OCI-LY3 (cell line): ENCODE data around the gene LPCAT1.

Experiments
- H2AFZ ChIP-seq: fragments of 200-600, 300-600 bp; shearing (Covaris generic); 2 replicates; pipeline ENCODE4 v1.6.0; 2014; ENCODE audit warnings: antibody characterized with exemption, low read depth, low read length
- H3K27ac ChIP-seq: fragments of 200-600, 300-600 bp; sonication (generic); 2 replicates; pipeline ENCODE4 v1.5.1; 2014; ENCODE audit warnings: mild to moderate bottlenecking, low read length, moderate library complexity, mixed read lengths
- H3K27me3 ChIP-seq: fragments of 200-600, 300-600 bp; sonication (generic); 2 replicates; pipeline ENCODE4 v1.6.1; 2014; ENCODE audit warnings: low read depth, low read length, mixed read lengths
- H3K36me3 ChIP-seq: fragments of 200-600, 300-600 bp; sonication (generic); replicated peaks from 2 replicates; pipeline ENCODE3; 2014; ENCODE audit warnings: low read depth, low read length, mixed read lengths
- H3K4me1 ChIP-seq: fragments of 300-600, 200-600 bp; sonication (generic); 2 replicates; pipeline ENCODE4 v1.6.1; 2014; ENCODE audit warnings: low read length, mixed read lengths
- H3K4me2 ChIP-seq: fragments of 200-600, 300-600 bp; sonication (generic); 2 replicates; pipeline ENCODE4 v1.6.1; 2014; ENCODE audit warnings: low read length, mixed read lengths
- H3K4me3 ChIP-seq: fragments of 300-600, 200-600 bp; sonication (generic); 2 replicates; pipeline ENCODE4 v1.5.1; 2014; ENCODE audit warnings: antibody characterized with exemption, mild to moderate bottlenecking, low read length, moderate library complexity
- H3K79me2 ChIP-seq: fragments of 300-600, 200-600 bp; shearing (Covaris generic); 2 replicates; pipeline ENCODE4 v1.6.1; 2014; ENCODE audit warnings: mild to moderate bottlenecking, low read length, mixed read lengths
- H3K9ac ChIP-seq: fragments of 300-600, 200-600 bp; shearing (Covaris generic); 2 replicates; pipeline ENCODE4 v1.6.0; 2014; ENCODE audit warnings: mild to moderate bottlenecking, low read length, moderate library complexity
- H3K9me3 ChIP-seq: fragments of 200-600, 300-600 bp; shearing (Covaris generic); 2 replicates; pipeline ENCODE4 v1.6.1; 2014; ENCODE audit warnings: low read length, mixed read lengths; ENCODE audit not compliant: insufficient read depth
- H4K20me1 ChIP-seq: fragments of 200-600, 300-600 bp; sonication (generic); 2 replicates; pipeline ENCODE4 v1.6.1; 2016; ENCODE audit warnings: low read length, mixed read lengths; ENCODE audit not compliant: insufficient read depth
- CTCF ChIP-seq: fragments of 200-600, 300-600 bp; sonication (generic); IDR thresholded peaks from 2 replicates; pipeline ENCODE4 v1.5.1; 2014; ENCODE audit warnings: antibody characterized with exemption, low read length, low read depth
- EZH2phosphoT487 ChIP-seq: fragments of 200-600 bp; shearing (Covaris generic); IDR thresholded peaks from 2 replicates; pipeline ENCODE4 v1.6.1; 2018; ENCODE audit warnings: antibody characterized with exemption, mixed run types, low read depth

Gene LPCAT1

GRCh38 chr5:1443171-1443570 is 80.6 kb downstream of the LPCAT1 start:
- H3K36me3 ChIP-seq = no peaks in the 10 kb centered on the region
- TF ChIP-seq EZH2phosphoT487 = no peak
- TF ChIP-seq CTCF = no peak
- H3K4me3 ChIP-seq = no peak overlapping the region
- H3K27me3 ChIP-seq = no peaks in the 10 kb centered on the region
- H3K79me2 ChIP-seq = no peaks in the 10 kb centered on the region
- H3K9ac ChIP-seq = no peak overlapping the region
- H3K9me3 ChIP-seq = no peaks in the 10 kb centered on the region
- H3K27ac ChIP-seq = no peak overlapping the region
- no peaks in the 10 kb centered on the region for H4K20me1 ChIP-seq
- H3K4me1 ChIP-seq = no peaks in the 10 kb centered on the region
- H3K4me2 ChIP-seq = no peak overlapping the region
- no peak overlapping the region for H2AFZ ChIP-seq

GRCh38 chr5:1442222-1443145 is 81.3 kb downstream of the LPCAT1 start:
- Histone ChIP-seq H3K27ac (no peak overlapping the region), H3K9me3 (no peaks in the 10 kb centered on the region), H3K4me1 (no peaks in the 10 kb centered on the region), H3K4me2 (no peak overlapping the region), H3K79me2 (no peaks in the 10 kb centered on the region), H3K36me3 (no peaks in the 10 kb centered on the region), H2AFZ (no peak overlapping the region), H3K4me3 (no peak overlapping the region), H3K27me3 (no peaks in the 10 kb centered on the region), H3K9ac (no peak overlapping the region), H4K20me1 (no peaks in the 10 kb centered on the region)
- no peak for TF ChIP-seq EZH2phosphoT487
- TF ChIP-seq CTCF = no peak

- H4K20me1 ChIP-seq = no peaks in the 10 kb centered on the region
- H3K9me3 ChIP-seq = no peaks in the 10 kb centered on the region
- H3K79me2 ChIP-seq = no peaks in the 10 kb centered on the region
- no peak overlapping the region for H3K4me2 ChIP-seq
- H3K9ac ChIP-seq = no peak overlapping the region
- TF ChIP-seq EZH2phosphoT487 = no peak
- no peak for TF ChIP-seq CTCF
- H2AFZ ChIP-seq = no peak overlapping the region
- no peak overlapping the region for H3K27ac ChIP-seq
- H3K4me1 ChIP-seq = no peaks in the 10 kb centered on the region
- no peaks in the 10 kb centered on the region for H3K27me3 ChIP-seq
- H3K4me3 ChIP-seq = no peak overlapping the region
- H3K36me3 ChIP-seq = no peaks in the 10 kb centered on the region
Measured at GRCh38 chr5:1441166-1441865, 82.4 kb downstream of the LPCAT1 start.

- Histone ChIP-seq H3K9me3 (no peaks in the 10 kb centered on the region), H3K4me2 (no peak overlapping the region), H3K4me3 (no peak overlapping the region), H2AFZ (no peak overlapping the region), H3K27ac (no peak overlapping the region), H3K27me3 (no peaks in the 10 kb centered on the region), H3K4me1 (no peaks in the 10 kb centered on the region), H4K20me1 (no peaks in the 10 kb centered on the region), H3K9ac (no peak overlapping the region), H3K36me3 (no peaks in the 10 kb centered on the region), H3K79me2 (no peaks in the 10 kb centered on the region)
- no peak for TF ChIP-seq CTCF
- TF ChIP-seq EZH2phosphoT487 = no peak
Measured at GRCh38 chr5:1440098-1440493, 83.7 kb downstream of the LPCAT1 start.
